Esophagus squamous epithelium (tissue), 4 donors: Measurements from ENCODE around the gene ANGPT4.

ENCODE experiments used
- CTCF ChIP-seq, 6 experiments: fragments of 450-650 bp in 4 of 6; fragments of 200-600 bp in 2 of 6; sonication (generic) in 2 of 6; IDR thresholded peaks; one replicate each; pipeline ENCODE4 v1.5.1; 2016 to 2019; ENCODE audit warnings: antibody characterized with exemption in 6 of 6, mild to moderate bottlenecking in 4 of 6, moderate library complexity in 4 of 6
- POLR2A ChIP-seq, 4 donors: fragments of 450-650 bp; IDR thresholded peaks; one replicate each; pipeline ENCODE4 v1.6.1; 2017; ENCODE audit warnings: antibody characterized with exemption in 4 of 4, mild to moderate bottlenecking in 4 of 4, moderate library complexity in 3 of 4

- no peak for TF ChIP-seq POLR2A (IDR thresholded peaks at IDR 0.05)
- no peak for TF ChIP-seq CTCF (IDR thresholded peaks at IDR 0.05)
These were observed 2.8 kb downstream of the ANGPT4 start for GRCh38 chr20:913306-913849.
